Activated naive CD8-positive, alpha-beta T cell treated with anti-CD3 and anti-CD28 coated beads, Interleukin-2, amount 50 U/mL, for 24 hours (primary cell): ENCODE results near the gene DNAJC19.
A peak's percentile ranks its signal among the peaks of the same experiment; 100 is the strongest.
"Not testable (repeated sequence)": the region's sequence is repeated elsewhere in the genome, so short reads cannot be mapped to it uniquely, and the experiment has no call there.

Experiments
- ATAC-seq: fragments of 150-1000 bp; cut with Tn5 transposase; one replicate; pipeline ENCODE4 v1.10.0; 2021
- DNase-seq: peaks from one replicate; pipeline ENCODE4 v3.0.0; 2021
- H3K27ac Mint-ChIP-seq: one replicate; pipeline ENCODE4 v1.8.0; 2021; ENCODE audit warnings: mild to moderate bottlenecking, mixed read lengths
- H3K27me3 Mint-ChIP-seq: one replicate; pipeline ENCODE4 v1.8.0; 2021; ENCODE audit warnings: mixed read lengths
- H3K36me3 Mint-ChIP-seq: one replicate; pipeline ENCODE4 v1.8.0; 2021; ENCODE audit warnings: low read depth, mixed read lengths
- H3K4me1 Mint-ChIP-seq: one replicate; pipeline ENCODE4 v1.8.0; 2021; ENCODE audit warnings: mixed read lengths
- H3K4me3 Mint-ChIP-seq: one replicate; pipeline ENCODE4 v1.8.0; 2021; ENCODE audit warnings: mild to moderate bottlenecking, moderate library complexity, mixed read lengths
- H3K9me3 Mint-ChIP-seq: one replicate; pipeline ENCODE4 v1.8.0; 2021; ENCODE audit warnings: mixed read lengths

The DNAJC19 gene

GRCh38 chr3:180989291-180990163, at the start of gene DNAJC19:
Gene DNAJC19 (minus strand): TSS chr3:180989736. CDS start chr3:180989602, 134 bp downstream.
- Mint-ChIP-seq H3K4me3 (peak within 1 kb of the TSS; percentile 93), H3K27ac (peak within 1 kb of the TSS; percentile 92), H3K36me3 (peaks cover 16% of the 10 kb centered on the region), H3K9me3 (no peaks in the 10 kb centered on the region), H3K4me1 (peaks cover 38% of the 10 kb centered on the region), H3K27me3 (no peaks in the 10 kb centered on the region)
- ATAC-seq (peak; percentile 95), DNase-seq (peak; percentile 84)

- H3K27ac Mint-ChIP-seq, result no peak overlapping the region
- DNase-seq (no peak), ATAC-seq (no peak)
- no peaks in the 10 kb centered on the region for H3K4me1 Mint-ChIP-seq
- peaks cover 15% of the 10 kb centered on the region for H3K9me3 Mint-ChIP-seq
- no peaks in the 10 kb centered on the region for H3K36me3 Mint-ChIP-seq
- H3K27me3 Mint-ChIP-seq, result no peaks in the 10 kb centered on the region
- H3K4me3 Mint-ChIP-seq, result no peak overlapping the region
These were observed 41.4 kb upstream of the DNAJC19 start for GRCh38 chr3:181030948-181031347.

GRCh38 chr3:181025204-181025603, 35.7 kb upstream of the DNAJC19 start:
- no peak overlapping the region for H3K4me3 Mint-ChIP-seq
- DNase-seq (no peak), ATAC-seq (no peak)
- H3K4me1 Mint-ChIP-seq, result no peaks in the 10 kb centered on the region
- H3K27me3 Mint-ChIP-seq, result no peaks in the 10 kb centered on the region
- no peaks in the 10 kb centered on the region for H3K36me3 Mint-ChIP-seq
- H3K27ac Mint-ChIP-seq, result no peak overlapping the region
- peaks cover 18% of the 10 kb centered on the region for H3K9me3 Mint-ChIP-seq

- no peaks in the 10 kb centered on the region for H3K4me1 Mint-ChIP-seq
- no peak overlapping the region for H3K4me3 Mint-ChIP-seq
- no peak overlapping the region for H3K27ac Mint-ChIP-seq
- no peak for DNase-seq
- peaks cover 4% of the 10 kb centered on the region for H3K9me3 Mint-ChIP-seq
- no peaks in the 10 kb centered on the region for H3K36me3 Mint-ChIP-seq
- no peak for ATAC-seq
- H3K27me3 Mint-ChIP-seq, result peaks cover 5% of the 10 kb centered on the region
These were observed 28.2 kb upstream of the DNAJC19 start for GRCh38 chr3:181017690-181018089.

GRCh38 chr3:181009225-181009624, 19.7 kb upstream of the DNAJC19 start:
- no peak overlapping the region for H3K4me3 Mint-ChIP-seq
- H3K36me3 Mint-ChIP-seq, result peaks cover 2% of the 10 kb centered on the region
- peaks cover 8% of the 10 kb centered on the region for H3K4me1 Mint-ChIP-seq
- ATAC-seq (peak; percentile 85), DNase-seq (peak; percentile 18)
- H3K9me3 Mint-ChIP-seq, result peaks cover 9% of the 10 kb centered on the region
- peaks cover 6% of the 10 kb centered on the region for H3K27me3 Mint-ChIP-seq
- no peak overlapping the region for H3K27ac Mint-ChIP-seq

- peaks cover 8% of the 10 kb centered on the region for H3K4me1 Mint-ChIP-seq
- H3K36me3 Mint-ChIP-seq, result peaks cover 2% of the 10 kb centered on the region
- no peak overlapping the region for H3K27ac Mint-ChIP-seq
- peaks cover 9% of the 10 kb centered on the region for H3K9me3 Mint-ChIP-seq
- H3K4me3 Mint-ChIP-seq, result no peak overlapping the region
- DNase-seq (no peak), ATAC-seq (no peak)
- peaks cover 6% of the 10 kb centered on the region for H3K27me3 Mint-ChIP-seq
These were observed 19.3 kb upstream of the DNAJC19 start for GRCh38 chr3:181008796-181009195.

GRCh38 chr3:181007262-181007661, 17.7 kb upstream of the DNAJC19 start:
- Mint-ChIP-seq H3K4me3 (no peak overlapping the region), H3K36me3 (no peaks in the 10 kb centered on the region), H3K27me3 (peaks cover 6% of the 10 kb centered on the region), H3K27ac (no peak overlapping the region), H3K4me1 (peaks cover 8% of the 10 kb centered on the region), H3K9me3 (peaks cover 8% of the 10 kb centered on the region)
- DNase-seq (no peak), ATAC-seq (no peak)

- peaks cover 10% of the 10 kb centered on the region for H3K9me3 Mint-ChIP-seq
- ATAC-seq (no peak), DNase-seq (no peak)
- H3K36me3 Mint-ChIP-seq, result no peaks in the 10 kb centered on the region
- H3K4me3 Mint-ChIP-seq, result no peak overlapping the region
- peaks cover 8% of the 10 kb centered on the region for H3K27me3 Mint-ChIP-seq
- no peak overlapping the region for H3K27ac Mint-ChIP-seq
- H3K4me1 Mint-ChIP-seq, result peaks cover 8% of the 10 kb centered on the region
These were observed 17.0 kb upstream of the DNAJC19 start for GRCh38 chr3:181006541-181006940.

- Mint-ChIP-seq H3K9me3 (peaks cover 21% of the 10 kb centered on the region), H3K27me3 (peaks cover 15% of the 10 kb centered on the region)
- not testable (repeated sequence) for DNase-seq, H3K4me1 Mint-ChIP-seq, ATAC-seq, H3K36me3 Mint-ChIP-seq, H3K27ac Mint-ChIP-seq, H3K4me3 Mint-ChIP-seq
These were observed 13.9 kb upstream of the DNAJC19 start for GRCh38 chr3:181003469-181003868.

GRCh38 chr3:181002331-181002730, 12.8 kb upstream of the DNAJC19 start:
- ATAC-seq, DNase-seq, H3K27ac Mint-ChIP-seq, H3K4me3 Mint-ChIP-seq, H3K36me3 Mint-ChIP-seq, H3K4me1 Mint-ChIP-seq: not testable (repeated sequence)
- Mint-ChIP-seq H3K9me3 (peaks cover 21% of the 10 kb centered on the region), H3K27me3 (peaks cover 13% of the 10 kb centered on the region)

GRCh38 chr3:180996415-180996932, 6.9 kb upstream of the DNAJC19 start:
- peaks cover 3% of the 10 kb centered on the region for H3K36me3 Mint-ChIP-seq
- ATAC-seq (no peak), DNase-seq (no peak)
- H3K4me1 Mint-ChIP-seq, result no peaks in the 10 kb centered on the region
- peaks cover 10% of the 10 kb centered on the region for H3K9me3 Mint-ChIP-seq
- no peak overlapping the region for H3K27ac Mint-ChIP-seq
- no peak overlapping the region for H3K4me3 Mint-ChIP-seq
- H3K27me3 Mint-ChIP-seq, result peaks cover 8% of the 10 kb centered on the region

GRCh38 chr3:180990505-180990904, 969 bp upstream of the DNAJC19 start:
- Mint-ChIP-seq H3K4me3 (peak overlapping the region; percentile 93), H3K9me3 (no peaks in the 10 kb centered on the region), H3K27me3 (no peaks in the 10 kb centered on the region), H3K4me1 (peaks cover 37% of the 10 kb centered on the region), H3K36me3 (peaks cover 12% of the 10 kb centered on the region), H3K27ac (no peak overlapping the region)
- ATAC-seq (no peak), DNase-seq (no peak)

GRCh38 chr3:180987344-180987743, 2.2 kb downstream of the DNAJC19 start:
- Mint-ChIP-seq H3K4me1 (peaks cover 38% of the 10 kb centered on the region), H3K27me3 (no peaks in the 10 kb centered on the region), H3K36me3 (peaks cover 26% of the 10 kb centered on the region), H3K27ac (peak overlapping the region; percentile 5), H3K4me3 (no peak overlapping the region), H3K9me3 (no peaks in the 10 kb centered on the region)
- no peak for DNase-seq
- ATAC-seq, result no peak

GRCh38 chr3:180986366-180986765, 3.2 kb downstream of the DNAJC19 start:
- not testable (repeated sequence) for ATAC-seq, H3K27ac Mint-ChIP-seq
- H3K4me1 Mint-ChIP-seq, result peaks cover 38% of the 10 kb centered on the region

GRCh38 chr3:180983136-180983535, 6.4 kb downstream of the DNAJC19 start:
- ATAC-seq, result no peak
- DNase-seq, result no peak
- H3K27ac Mint-ChIP-seq, result peak overlapping the region; percentile 11
- peaks cover 14% of the 10 kb centered on the region for H3K4me1 Mint-ChIP-seq
- H3K36me3 Mint-ChIP-seq, result peaks cover 42% of the 10 kb centered on the region
- no peak overlapping the region for H3K4me3 Mint-ChIP-seq
- H3K27me3 Mint-ChIP-seq, result no peaks in the 10 kb centered on the region
- H3K9me3 Mint-ChIP-seq, result no peaks in the 10 kb centered on the region

More at GRCh38 chr3:180986366-180986765, 3.2 kb downstream of the DNAJC19 start:
- peaks cover 28% of the 10 kb centered on the region for H3K36me3 Mint-ChIP-seq
- not testable (repeated sequence) for DNase-seq, H3K9me3 Mint-ChIP-seq, H3K4me3 Mint-ChIP-seq, H3K27me3 Mint-ChIP-seq
